Stimulated activated CD4-positive, alpha-beta T cell treated with anti-CD3 and anti-CD28 coated beads, Interleukin-4, amount 100 ng/mL, for 24 hours (primary cell): ENCODE results near the gene HIP1.
"Not testable (repeated sequence)": the region's sequence is repeated elsewhere in the genome, so short reads cannot be mapped to it uniquely, and the experiment has no call there.

Experiments
- DNase-seq: peaks from one replicate; pipeline ENCODE4 v3.0.0-alpha.2; 2020

The HIP1 gene

GRCh38 chr7:75639071-75639885, 99.5 kb downstream of the HIP1 start:
- peak; percentile 24 for DNase-seq

- no peak for DNase-seq
Observed at GRCh38 chr7:75638594-75639070, 100.1 kb downstream of the HIP1 start.

GRCh38 chr7:75637854-75638593, 100.7 kb downstream of the HIP1 start:
- no peak for DNase-seq

GRCh38 chr7:75635036-75635435, 103.7 kb downstream of the HIP1 start:
- DNase-seq = no peak

- DNase-seq = not testable (repeated sequence)
Observed at GRCh38 chr7:75632587-75632986, 106.2 kb downstream of the HIP1 start.

- no peak for DNase-seq
Observed at GRCh38 chr7:75631711-75632110, 107.0 kb downstream of the HIP1 start.

- no peak for DNase-seq
Observed at GRCh38 chr7:75630549-75630948, 108.2 kb downstream of the HIP1 start.

GRCh38 chr7:75629044-75629443, 109.7 kb downstream of the HIP1 start:
- DNase-seq = no peak

- no peak for DNase-seq
Observed at GRCh38 chr7:75628055-75628454, 110.7 kb downstream of the HIP1 start.

GRCh38 chr7:75626954-75627353, 111.8 kb downstream of the HIP1 start:
- DNase-seq = no peak

- no peak for DNase-seq
Observed at GRCh38 chr7:75625868-75626267, 112.9 kb downstream of the HIP1 start.

- DNase-seq = no peak
Observed at GRCh38 chr7:75624134-75624832, 114.5 kb downstream of the HIP1 start.

- no peak for DNase-seq
Observed at GRCh38 chr7:75623390-75624133, 115.2 kb downstream of the HIP1 start.

- DNase-seq = no peak
Observed at GRCh38 chr7:75621124-75621523, 117.6 kb downstream of the HIP1 start.

GRCh38 chr7:75619636-75620035, 119.1 kb downstream of the HIP1 start:
- DNase-seq = no peak

- DNase-seq = peak; percentile 27
Observed at GRCh38 chr7:75617634-75618234, 121.0 kb downstream of the HIP1 start.

GRCh38 chr7:75616421-75617167, 122.1 kb downstream of the HIP1 start:
- DNase-seq = no peak

- DNase-seq = no peak
Observed at GRCh38 chr7:75614401-75614800, 124.3 kb downstream of the HIP1 start.

GRCh38 chr7:75613351-75613750, 125.4 kb downstream of the HIP1 start:
- no peak for DNase-seq

GRCh38 chr7:75611557-75612178, 127.1 kb downstream of the HIP1 start:
- no peak for DNase-seq

- DNase-seq = not testable (repeated sequence)
Observed at GRCh38 chr7:75609416-75609815, 129.3 kb downstream of the HIP1 start.
